ENCODE measurements around the gene PCID2.
"Not testable (repeated sequence)": the region's sequence is repeated elsewhere in the genome, so short reads cannot be mapped to it uniquely, and the experiment has no call there.

Gene PCID2

DNA sequence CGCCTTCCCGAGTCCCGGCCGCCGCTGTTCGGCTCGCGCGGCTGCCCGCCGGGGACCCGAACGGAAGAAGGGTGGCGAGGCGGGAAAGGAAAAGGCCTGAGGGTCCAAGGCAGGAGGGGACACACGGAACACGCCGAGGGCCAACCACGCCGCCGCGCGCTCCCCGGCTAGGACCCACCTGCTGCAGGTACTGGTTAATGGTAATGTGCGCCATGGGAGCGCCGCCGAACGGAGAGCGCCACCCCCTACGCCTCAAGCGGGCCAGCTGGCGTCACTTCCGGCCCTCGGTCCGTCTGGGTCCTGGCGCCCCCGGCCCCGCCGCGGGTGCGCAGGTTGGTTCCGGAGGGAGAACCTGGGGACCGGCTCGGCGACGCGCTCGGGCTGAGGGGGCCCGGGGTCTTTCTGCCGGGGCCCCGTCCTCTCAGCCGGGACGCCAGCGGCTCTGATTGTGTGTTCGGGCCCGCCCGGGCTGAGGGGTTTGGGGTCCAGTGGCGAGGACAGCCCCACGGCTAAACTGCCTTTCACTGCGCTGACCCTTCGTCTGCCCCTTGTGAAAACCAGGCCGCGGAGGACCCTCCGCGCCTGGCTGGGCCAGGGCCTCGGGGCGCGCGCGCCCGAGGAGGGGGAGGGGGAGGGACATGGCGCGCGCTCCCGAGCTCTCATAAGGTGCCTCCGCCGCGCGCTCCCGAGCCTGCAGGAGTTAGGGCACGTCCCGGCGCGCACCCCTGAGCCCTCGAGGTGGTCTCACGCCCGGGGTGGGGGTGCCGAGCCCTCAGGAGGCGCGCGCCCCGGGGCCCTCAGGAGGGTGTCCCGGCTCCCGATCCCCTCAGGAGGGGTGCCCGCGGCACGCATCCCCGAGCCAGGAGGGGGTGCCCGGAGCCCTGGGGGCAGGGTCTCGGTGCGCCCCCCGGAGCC is at the start of gene PCID2:
Gene PCID2, minus strand, starts transcription at position 249 of the 915 bp plus-strand sequence. Its CDS starts 35 bp downstream, at position 214.
- peak; percentile 57 for DNase-seq (ENCODE audit: low read depth, low spot score)

- not testable (repeated sequence) for DNase-seq (ENCODE audit: low read depth, low spot score)
Observed at GRCh38 chr13:113257908-113258307, 49.4 kb upstream of the PCID2 start.

GRCh38 chr13:113252516-113253095 is 44.1 kb upstream of the PCID2 start:
- no peak for DNase-seq (ENCODE audit: low read depth, low spot score)

DNA sequence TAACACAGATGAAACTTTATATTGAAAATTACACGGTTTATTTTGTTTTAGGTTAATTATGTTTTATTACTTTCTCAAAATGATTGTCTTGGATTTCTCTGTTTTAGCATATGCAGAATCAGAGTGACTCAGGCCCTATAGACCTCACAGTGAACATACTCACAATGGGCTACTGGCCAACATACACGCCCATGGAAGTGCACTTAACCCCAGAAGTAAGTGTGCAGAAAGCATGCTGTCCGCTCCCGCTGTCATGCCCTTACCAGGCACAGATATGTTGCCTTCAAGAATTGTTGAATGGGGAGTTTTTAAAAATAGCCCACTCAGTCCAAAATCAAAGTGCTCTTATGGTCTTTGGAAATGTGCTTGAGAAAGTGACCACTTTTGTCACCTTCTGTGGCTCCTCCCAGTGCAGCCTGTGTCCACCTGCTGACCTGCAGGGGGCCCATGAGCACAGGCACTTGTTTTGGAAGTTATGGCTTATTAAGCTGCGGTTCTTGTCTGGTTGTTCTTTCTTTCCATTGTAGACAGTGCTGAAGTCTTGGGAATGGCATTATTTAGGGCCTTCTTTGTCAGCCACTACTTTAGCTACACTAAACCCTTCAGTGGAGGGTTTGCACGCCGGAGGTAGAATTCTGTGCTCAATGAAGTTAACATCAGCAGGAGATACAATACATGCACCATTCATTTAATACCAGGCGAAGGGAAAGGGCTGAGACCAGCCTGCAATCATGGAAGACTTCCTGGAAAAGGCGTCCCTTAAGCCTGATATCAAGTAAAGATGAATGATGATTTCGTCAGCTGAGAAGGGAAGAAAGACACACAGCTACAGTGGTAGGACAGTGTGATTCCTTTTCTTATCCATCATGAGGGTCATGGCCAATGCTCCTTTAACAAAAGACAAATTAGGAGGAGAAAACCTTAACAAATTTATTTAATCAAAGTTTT is 37.7 kb upstream of the PCID2 start:
- no peak for DNase-seq (ENCODE audit: low read depth, low spot score)

DNA sequence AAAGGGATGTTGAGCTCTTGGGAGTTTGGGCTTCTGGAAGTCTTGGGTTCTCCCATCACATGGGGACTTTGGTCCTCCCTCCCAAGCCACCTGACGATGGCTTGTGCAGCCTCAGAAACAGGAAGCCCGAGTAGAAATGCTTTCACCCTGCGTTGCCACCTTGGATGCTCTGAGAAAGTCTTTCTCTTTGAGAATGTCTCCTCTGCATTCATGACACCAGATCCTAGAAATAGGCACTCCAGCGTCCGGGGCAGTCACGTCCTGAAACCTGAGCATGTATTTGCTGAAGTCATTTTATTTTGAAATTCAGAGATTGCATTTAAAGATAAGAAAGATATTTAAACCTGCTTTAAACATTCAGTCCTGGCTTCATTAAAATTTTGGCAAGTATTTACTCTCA is 35.4 kb upstream of the PCID2 start:
- DNase-seq (ENCODE audit: low read depth, low spot score), result no peak

DNA sequence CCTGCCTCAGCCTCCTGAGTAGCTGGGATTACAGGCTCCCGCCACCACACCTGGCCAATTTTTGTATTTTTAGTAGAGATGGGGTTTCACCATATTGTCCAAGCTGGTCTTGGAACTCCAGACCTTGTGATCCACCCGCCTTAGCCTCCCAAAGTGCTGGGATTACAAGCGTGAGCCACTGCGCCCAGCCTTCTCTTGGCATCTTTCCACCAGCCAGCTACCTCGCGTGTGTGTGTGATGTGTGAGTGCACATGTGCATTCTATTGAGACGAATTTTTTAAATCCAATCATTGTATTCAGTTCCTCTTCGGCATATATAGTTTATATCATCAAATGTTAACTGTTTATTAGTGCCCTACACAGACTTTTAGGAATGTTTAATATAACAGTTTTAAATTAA is 33.2 kb upstream of the PCID2 start:
- not testable (repeated sequence) for DNase-seq (ENCODE audit: low read depth, low spot score)

DNA sequence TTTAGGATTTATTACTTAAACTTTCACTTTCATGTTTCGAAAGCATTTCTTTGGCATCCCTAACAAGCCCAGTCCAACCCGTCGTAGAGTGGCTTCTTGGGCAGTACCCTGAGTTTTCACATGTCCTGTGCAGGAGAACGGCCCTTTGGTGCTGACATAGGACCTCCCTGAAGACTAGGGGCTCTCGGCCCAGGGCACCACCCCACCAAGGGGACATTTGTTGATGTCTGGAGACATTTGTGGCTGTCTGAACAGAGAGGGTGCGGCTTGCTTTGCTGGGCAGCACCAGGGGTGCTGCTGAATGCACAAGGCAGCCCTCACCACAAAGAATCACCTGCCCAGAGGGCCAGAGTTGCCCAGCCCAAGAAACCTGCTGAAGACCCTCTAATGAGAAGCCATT is 31.5 kb upstream of the PCID2 start:
- no peak for DNase-seq (ENCODE audit: low read depth, low spot score)

- DNase-seq (ENCODE audit: low read depth, low spot score), result no peak
Observed at GRCh38 chr13:113239357-113239756, 30.9 kb upstream of the PCID2 start.

- no peak for DNase-seq (ENCODE audit: low read depth, low spot score)
Observed at GRCh38 chr13:113238536-113238935, 30.1 kb upstream of the PCID2 start.

GRCh38 chr13:113233101-113233500 is 24.6 kb upstream of the PCID2 start:
- no peak for DNase-seq (ENCODE audit: low read depth, low spot score)

GRCh38 chr13:113232208-113233003 is 23.9 kb upstream of the PCID2 start:
- DNase-seq (ENCODE audit: low read depth, low spot score), result no peak

- DNase-seq (ENCODE audit: low read depth, low spot score), result no peak
Observed at GRCh38 chr13:113231306-113232207, 23.1 kb upstream of the PCID2 start.

DNA sequence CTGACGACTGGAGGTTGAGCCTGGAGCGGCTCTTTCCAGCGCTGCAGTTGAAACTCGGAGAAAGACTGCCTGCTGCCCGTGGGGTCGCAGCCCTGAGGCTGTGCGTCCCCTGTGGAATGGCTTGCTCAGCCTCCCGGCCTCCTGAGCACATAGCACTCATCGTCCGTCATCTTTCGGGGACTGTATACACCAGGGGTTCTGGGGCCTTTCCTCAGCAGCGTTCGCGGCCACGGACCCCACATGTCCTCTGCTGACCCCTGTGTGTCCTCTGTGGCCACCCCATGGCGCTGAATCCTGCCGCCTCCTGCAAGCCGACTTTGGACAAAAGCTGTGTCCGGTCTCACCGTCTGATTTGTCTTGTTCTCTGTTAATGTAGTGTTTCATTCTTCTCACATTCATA is 21.3 kb upstream of the PCID2 start:
- DNase-seq (ENCODE audit: low read depth, low spot score), result no peak

GRCh38 chr13:113229161-113229560 is 20.7 kb upstream of the PCID2 start:
- no peak for DNase-seq (ENCODE audit: low read depth, low spot score)

DNA sequence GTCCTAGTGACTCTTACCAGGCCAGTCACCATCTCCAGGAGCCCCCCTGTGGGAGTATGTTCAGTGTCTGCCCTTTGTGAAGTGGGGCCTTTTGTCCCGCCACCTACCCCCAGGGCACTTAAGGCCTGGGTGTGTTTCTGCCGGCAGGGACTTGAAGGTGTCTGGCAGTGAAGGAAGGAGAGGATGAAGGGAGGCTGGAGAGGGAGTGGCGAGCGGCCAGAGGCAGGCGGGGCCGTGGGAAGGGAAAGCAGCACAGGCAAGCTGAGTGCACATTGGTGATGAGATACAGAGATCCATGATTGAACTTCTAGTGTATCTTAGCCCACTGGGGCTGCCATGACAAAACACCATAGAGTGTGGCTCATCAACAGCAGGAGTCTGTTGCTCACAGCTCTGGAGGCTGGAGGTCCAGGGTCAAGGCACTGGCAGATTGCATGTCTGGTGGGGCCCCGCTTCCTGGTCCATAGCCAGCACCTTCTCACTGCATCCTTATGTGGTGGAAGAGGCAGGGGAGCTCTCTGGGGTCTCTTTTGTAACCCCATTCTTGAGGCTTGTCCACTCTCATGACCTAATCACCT is 18.5 kb upstream of the PCID2 start:
- DNase-seq (ENCODE audit: low read depth, low spot score), result no peak

DNA sequence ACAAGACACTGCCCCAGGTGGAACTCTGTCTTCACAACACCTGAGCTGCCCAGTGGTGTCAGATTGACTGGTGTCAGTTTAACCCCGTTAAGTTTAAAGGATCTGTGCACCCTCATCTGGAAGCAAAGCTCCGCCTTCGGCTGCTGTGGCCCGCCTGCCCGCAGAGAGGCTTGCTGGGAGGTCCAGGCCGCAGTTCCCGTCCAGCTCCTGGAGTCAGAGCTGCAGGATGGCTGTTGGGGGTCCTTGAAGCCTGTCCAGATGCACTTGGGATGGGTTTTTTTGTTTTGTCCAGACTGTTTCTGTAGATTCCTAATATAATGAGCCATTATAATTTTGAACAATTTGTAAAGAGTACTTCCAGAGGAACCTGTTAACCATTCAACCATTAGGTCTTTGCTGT is 17.0 kb upstream of the PCID2 start:
- no peak for DNase-seq (ENCODE audit: low read depth, low spot score)

GRCh38 chr13:113224486-113224885 is 16.0 kb upstream of the PCID2 start:
- DNase-seq (ENCODE audit: low read depth, low spot score), result no peak

DNA sequence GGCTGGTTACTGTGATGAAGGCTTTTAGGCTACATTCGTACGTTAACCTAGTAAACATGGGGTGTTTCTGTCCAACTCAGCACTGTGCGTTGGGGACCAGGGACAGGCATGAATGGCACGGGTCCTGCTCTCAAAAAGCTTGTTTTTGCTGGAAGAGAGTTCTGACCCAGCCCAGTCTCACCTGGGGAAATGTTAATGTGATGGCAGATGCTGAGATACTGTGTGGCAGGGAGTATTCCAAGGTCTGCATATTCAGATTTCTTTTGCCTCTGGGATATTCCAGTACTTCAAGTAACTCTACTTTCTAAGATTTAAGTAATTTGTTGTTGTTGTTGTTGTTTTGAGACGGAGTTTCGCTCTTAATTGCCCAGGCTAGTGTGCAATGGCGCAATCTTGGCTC is 14.6 kb upstream of the PCID2 start:
- DNase-seq (ENCODE audit: low read depth, low spot score), result no peak

GRCh38 chr13:113220877-113221276 is 12.4 kb upstream of the PCID2 start:
- no peak for DNase-seq (ENCODE audit: low read depth, low spot score)

- DNase-seq (ENCODE audit: low read depth, low spot score), result no peak
Observed at GRCh38 chr13:113220141-113220598, 11.7 kb upstream of the PCID2 start.

All from smooth muscle cell of the brain vasculature (primary cell).